KOPT-K1 (cell line): ENCODE results near the gene LIMS3.
"Not testable (repeated sequence)": the region's sequence is repeated elsewhere in the genome, so short reads cannot be mapped to it uniquely, and the experiment has no call there.

Source experiments
- H3K27ac ChIP-seq: fragments of 200-600 bp; sonication (generic); 2 replicates; pipeline ENCODE4 v1.5.1; 2016; ENCODE audit warnings: antibody characterized with exemption, mild to moderate bottlenecking, low read depth, low read length; ENCODE audit not compliant: poor library complexity, severe bottlenecking
- H3K36me3 ChIP-seq: fragments of 200-600 bp; sonication (generic); 2 replicates; pipeline ENCODE4 v1.5.1; 2017; ENCODE audit warnings: antibody characterized with exemption, mild to moderate bottlenecking, low read length, moderate library complexity; ENCODE audit not compliant: insufficient read depth
- H3K9me3 ChIP-seq: fragments of 200-600 bp; sonication (generic); 2 replicates; pipeline ENCODE4 v1.5.1; 2017; ENCODE audit warnings: antibody characterized with exemption, low read length, mild to moderate bottlenecking; ENCODE audit not compliant: insufficient read depth, poor library complexity, severe bottlenecking

LIMS3 gene

GRCh38 chr2:109898462-109899336, at the start of gene LIMS3:
TSS of gene LIMS3 (plus strand) at chr2:109898688. CDS start at chr2:109898729, 41 bp downstream.
- not testable (repeated sequence) for H3K27ac ChIP-seq, H3K36me3 ChIP-seq, H3K9me3 ChIP-seq

- H3K9me3 ChIP-seq, H3K27ac ChIP-seq, H3K36me3 ChIP-seq: not testable (repeated sequence)
Observed at GRCh38 chr2:109871129-109871751, 27.2 kb upstream of the LIMS3 start.

GRCh38 chr2:109876625-109877024, 21.9 kb upstream of the LIMS3 start:
- not testable (repeated sequence) for H3K27ac ChIP-seq, H3K36me3 ChIP-seq, H3K9me3 ChIP-seq

GRCh38 chr2:109882112-109882511, 16.4 kb upstream of the LIMS3 start:
- not testable (repeated sequence) for H3K36me3 ChIP-seq, H3K9me3 ChIP-seq, H3K27ac ChIP-seq

- not testable (repeated sequence) for H3K27ac ChIP-seq, H3K9me3 ChIP-seq
Observed at GRCh38 chr2:109888414-109888813, 10.1 kb upstream of the LIMS3 start.

GRCh38 chr2:109889909-109890308, 8.6 kb upstream of the LIMS3 start:
- H3K9me3 ChIP-seq, H3K27ac ChIP-seq, H3K36me3 ChIP-seq: not testable (repeated sequence)

More at GRCh38 chr2:109888414-109888813, 10.1 kb upstream of the LIMS3 start:
- H3K36me3 ChIP-seq, result not testable (repeated sequence)

- not testable (repeated sequence) for H3K9me3 ChIP-seq, H3K27ac ChIP-seq, H3K36me3 ChIP-seq
Observed at GRCh38 chr2:109891024-109891423, 7.5 kb upstream of the LIMS3 start.

- not testable (repeated sequence) for H3K27ac ChIP-seq, H3K36me3 ChIP-seq, H3K9me3 ChIP-seq
Observed at GRCh38 chr2:109893736-109894135, 4.8 kb upstream of the LIMS3 start.

- H3K36me3 ChIP-seq, H3K9me3 ChIP-seq, H3K27ac ChIP-seq: not testable (repeated sequence)
Observed at GRCh38 chr2:109894141-109894540, 4.3 kb upstream of the LIMS3 start.

GRCh38 chr2:109895090-109895869, 3.2 kb upstream of the LIMS3 start:
- not testable (repeated sequence) for H3K27ac ChIP-seq, H3K9me3 ChIP-seq, H3K36me3 ChIP-seq

GRCh38 chr2:109896212-109896611, 2.3 kb upstream of the LIMS3 start:
- not testable (repeated sequence) for H3K9me3 ChIP-seq, H3K27ac ChIP-seq, H3K36me3 ChIP-seq

- H3K9me3 ChIP-seq, H3K36me3 ChIP-seq, H3K27ac ChIP-seq: not testable (repeated sequence)
Observed at GRCh38 chr2:109897769-109898461, 573 bp upstream of the LIMS3 start.

- not testable (repeated sequence) for H3K27ac ChIP-seq
Observed at GRCh38 chr2:109905796-109906195, 7.3 kb downstream of the LIMS3 start.

GRCh38 chr2:109908626-109909025, 10.1 kb downstream of the LIMS3 start:
- not testable (repeated sequence) for H3K36me3 ChIP-seq, H3K27ac ChIP-seq, H3K9me3 ChIP-seq

More at GRCh38 chr2:109905796-109906195, 7.3 kb downstream of the LIMS3 start:
- H3K36me3 ChIP-seq, H3K9me3 ChIP-seq: not testable (repeated sequence)

- not testable (repeated sequence) for H3K27ac ChIP-seq, H3K9me3 ChIP-seq, H3K36me3 ChIP-seq
Observed at GRCh38 chr2:109910789-109911188, 12.3 kb downstream of the LIMS3 start.
